HG02840 (cell line): ENCODE data around the gene ALS2CL.

ENCODE experiments used
- ATAC-seq: cut with Tn5 transposase; IDR thresholded peaks from one replicate; pipeline ENCODE4 v1.9.1; 2021; ENCODE audit warnings: mild to moderate bottlenecking, moderate library complexity, moderate number of reproducible peaks; ENCODE audit not compliant: unreplicated experiment, low FRiP score

The ALS2CL gene

GRCh38 chr3:46680298-46680826 lies 13.1 kb downstream of the ALS2CL start:
- no peak for ATAC-seq

GRCh38 chr3:46679681-46680080 lies 13.8 kb downstream of the ALS2CL start:
- no peak for ATAC-seq

GRCh38 chr3:46678280-46678679 lies 15.2 kb downstream of the ALS2CL start:
- no peak for ATAC-seq

GRCh38 chr3:46677411-46677726 lies 16.1 kb downstream of the ALS2CL start:
- ATAC-seq: no peak

- ATAC-seq: no peak
These were observed 16.7 kb downstream of the ALS2CL start for GRCh38 chr3:46676601-46677410.

GRCh38 chr3:46675843-46676567 lies 17.5 kb downstream of the ALS2CL start:
- no peak for ATAC-seq

GRCh38 chr3:46675426-46675825 lies 18.1 kb downstream of the ALS2CL start:
- no peak for ATAC-seq

- no peak for ATAC-seq
These were observed 19.2 kb downstream of the ALS2CL start for GRCh38 chr3:46674031-46674845.

- no peak for ATAC-seq
These were observed 20.1 kb downstream of the ALS2CL start for GRCh38 chr3:46673151-46674030.

GRCh38 chr3:46672349-46672695 lies 21.2 kb downstream of the ALS2CL start:
- no peak for ATAC-seq

- no peak for ATAC-seq
These were observed 21.7 kb downstream of the ALS2CL start for GRCh38 chr3:46671541-46672348.

- ATAC-seq: no peak
These were observed 22.5 kb downstream of the ALS2CL start for GRCh38 chr3:46670891-46671427.

GRCh38 chr3:46670000-46670890 lies 23.2 kb downstream of the ALS2CL start:
- no peak for ATAC-seq

GRCh38 chr3:46669191-46669999 lies 24.1 kb downstream of the ALS2CL start:
- ATAC-seq: no peak

GRCh38 chr3:46668591-46668990 lies 24.9 kb downstream of the ALS2CL start:
- ATAC-seq: no peak

GRCh38 chr3:46668116-46668515 lies 25.4 kb downstream of the ALS2CL start:
- no peak for ATAC-seq

GRCh38 chr3:46667657-46668056 lies 25.8 kb downstream of the ALS2CL start:
- no peak for ATAC-seq
